ENCODE data around the gene ST7.

DNA sequence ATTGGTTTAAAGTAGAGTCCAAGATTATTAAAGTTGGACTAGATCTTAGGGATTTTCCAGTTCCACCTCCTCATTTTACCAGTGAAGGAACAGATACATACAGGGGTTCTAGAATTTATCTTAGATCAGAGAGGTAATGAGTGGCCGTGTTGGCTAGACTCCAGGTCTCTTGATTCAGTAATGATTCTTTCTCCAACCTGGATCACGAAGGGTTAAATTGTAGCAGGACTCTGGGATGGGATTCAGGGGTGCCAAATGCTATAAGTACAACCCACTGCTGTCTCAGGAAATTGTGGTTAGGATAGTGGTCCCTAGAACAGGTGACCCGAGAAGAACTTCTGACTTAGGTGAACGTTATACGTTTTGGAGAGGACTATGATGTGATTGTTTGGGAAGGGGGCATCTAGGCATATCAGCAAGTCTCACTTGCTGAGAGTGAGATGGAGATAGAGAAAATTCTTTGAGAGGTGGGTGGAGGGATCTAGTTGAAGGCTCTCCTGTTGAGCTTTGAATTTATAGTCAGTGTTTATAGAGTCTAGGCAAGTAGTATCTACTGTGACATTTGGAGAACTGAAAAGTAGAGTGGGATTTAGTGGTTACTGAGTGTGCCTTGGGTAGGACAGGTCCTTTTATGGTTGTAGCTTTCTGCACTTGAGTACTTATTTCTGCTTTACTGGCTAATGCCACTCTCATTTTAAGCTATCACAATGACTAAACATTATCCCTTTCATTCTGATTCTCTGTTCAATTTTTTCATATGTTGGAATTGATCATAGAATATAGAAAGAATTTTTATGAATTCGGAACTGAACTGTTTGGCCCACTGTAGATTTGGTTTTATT lies 58.3 kb downstream of the ST7 start:
- TF ChIP-seq, protein P1, sequence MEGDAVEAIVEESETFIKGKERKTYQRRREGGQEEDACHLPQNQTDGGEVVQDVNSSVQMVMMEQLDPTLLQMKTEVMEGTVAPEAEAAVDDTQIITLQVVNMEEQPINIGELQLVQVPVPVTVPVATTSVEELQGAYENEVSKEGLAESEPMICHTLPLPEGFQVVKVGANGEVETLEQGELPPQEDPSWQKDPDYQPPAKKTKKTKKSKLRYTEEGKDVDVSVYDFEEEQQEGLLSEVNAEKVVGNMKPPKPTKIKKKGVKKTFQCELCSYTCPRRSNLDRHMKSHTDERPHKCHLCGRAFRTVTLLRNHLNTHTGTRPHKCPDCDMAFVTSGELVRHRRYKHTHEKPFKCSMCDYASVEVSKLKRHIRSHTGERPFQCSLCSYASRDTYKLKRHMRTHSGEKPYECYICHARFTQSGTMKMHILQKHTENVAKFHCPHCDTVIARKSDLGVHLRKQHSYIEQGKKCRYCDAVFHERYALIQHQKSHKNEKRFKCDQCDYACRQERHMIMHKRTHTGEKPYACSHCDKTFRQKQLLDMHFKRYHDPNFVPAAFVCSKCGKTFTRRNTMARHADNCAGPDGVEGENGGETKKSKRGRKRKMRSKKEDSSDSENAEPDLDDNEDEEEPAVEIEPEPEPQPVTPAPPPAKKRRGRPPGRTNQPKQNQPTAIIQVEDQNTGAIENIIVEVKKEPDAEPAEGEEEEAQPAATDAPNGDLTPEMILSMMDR (IDR thresholded peaks at IDR 0.05), result no peak
- no peak for TF ChIP-seq EP300 (IDR thresholded peaks at IDR 0.05)
- no peak for TF ChIP-seq POLR2A (IDR thresholded peaks at IDR 0.05)

Measured in tibial nerve (tissue), 4 donors.